Astrocyte (in vitro differentiated cells and primary cell): ENCODE measurements around the gene BATF.

Source experiments
- CTCF ChIP-seq: IDR thresholded peaks from 2 replicates; pipeline ENCODE4 v1.5.1; 2011; ENCODE audit warnings: low read depth, mild to moderate bottlenecking, inconsistent platforms, low read length, moderate library complexity; ENCODE audit not compliant: insufficient read depth
- EZH2 ChIP-seq: IDR thresholded peaks from 2 replicates; pipeline ENCODE4 v1.6.1; 2012; ENCODE audit warnings: mild to moderate bottlenecking, low read length, inconsistent platforms; ENCODE audit not compliant: insufficient read depth

- TF ChIP-seq CTCF: no peak
- TF ChIP-seq EZH2: no peak
Observed at GRCh38 chr14:75547552-75548250, 25.4 kb downstream of the BATF start.
